Middle frontal gyrus (tissue), 1 donor: Measurements from ENCODE around the gene ILK.
A peak's percentile ranks its signal among the peaks of the same experiment; 100 is the strongest.

Source experiments
- DNase-seq: peaks from one replicate; pipeline ENCODE4 v3.0.0-alpha.2; 2015; ENCODE audit warnings: low spot score; ENCODE audit errors: extremely low spot score

ILK gene

DNA sequence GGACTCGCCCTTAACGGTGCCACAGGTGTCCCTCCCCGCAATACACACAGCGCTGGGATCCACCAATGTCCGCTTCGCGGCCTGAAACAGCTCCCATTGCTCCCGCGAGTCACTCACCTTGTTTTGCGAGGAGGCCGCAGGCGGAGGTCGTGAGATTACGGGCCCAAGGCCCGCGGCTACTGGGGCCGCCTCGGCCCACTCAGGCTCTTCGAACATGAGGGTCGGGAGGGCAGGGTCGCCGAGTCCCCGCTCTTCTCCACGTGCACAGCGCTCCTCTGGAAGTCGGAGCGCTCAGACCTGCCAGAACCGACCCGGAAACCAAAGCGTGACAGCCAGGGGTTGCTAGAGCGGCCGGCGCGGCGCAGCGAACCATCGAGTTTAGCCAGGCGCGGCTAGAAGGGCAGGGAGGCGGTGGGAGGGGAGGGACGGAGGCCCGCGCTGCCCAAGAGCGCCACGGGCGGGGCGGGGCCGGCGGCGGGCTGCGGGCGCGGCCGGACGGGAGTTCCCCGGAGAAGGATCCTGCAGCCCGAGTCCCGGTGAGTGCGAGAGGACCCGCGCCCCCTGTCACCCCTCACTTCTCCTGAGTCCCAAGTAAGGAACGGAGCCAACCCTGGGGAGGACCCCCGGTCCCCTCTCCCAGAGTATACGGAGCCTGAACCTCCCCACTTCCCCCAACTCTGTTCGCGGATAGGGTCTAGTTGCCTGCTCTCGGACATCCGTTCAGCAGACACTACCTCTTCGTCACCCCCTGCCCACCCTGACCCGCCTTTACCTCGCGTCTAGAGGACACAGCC lies at the start of gene ILK, which contains the start of gene RRP8:
Gene ILK, plus strand, starts transcription at position 488 of the 794 bp plus-strand sequence. CDS start 498 bp downstream, outside the sequence.
Gene RRP8, minus strand, starts transcription at position 330 of the 794 bp plus-strand sequence. Its CDS starts 114 bp downstream, at position 216.
- DNase-seq = peak; percentile 80

DNA sequence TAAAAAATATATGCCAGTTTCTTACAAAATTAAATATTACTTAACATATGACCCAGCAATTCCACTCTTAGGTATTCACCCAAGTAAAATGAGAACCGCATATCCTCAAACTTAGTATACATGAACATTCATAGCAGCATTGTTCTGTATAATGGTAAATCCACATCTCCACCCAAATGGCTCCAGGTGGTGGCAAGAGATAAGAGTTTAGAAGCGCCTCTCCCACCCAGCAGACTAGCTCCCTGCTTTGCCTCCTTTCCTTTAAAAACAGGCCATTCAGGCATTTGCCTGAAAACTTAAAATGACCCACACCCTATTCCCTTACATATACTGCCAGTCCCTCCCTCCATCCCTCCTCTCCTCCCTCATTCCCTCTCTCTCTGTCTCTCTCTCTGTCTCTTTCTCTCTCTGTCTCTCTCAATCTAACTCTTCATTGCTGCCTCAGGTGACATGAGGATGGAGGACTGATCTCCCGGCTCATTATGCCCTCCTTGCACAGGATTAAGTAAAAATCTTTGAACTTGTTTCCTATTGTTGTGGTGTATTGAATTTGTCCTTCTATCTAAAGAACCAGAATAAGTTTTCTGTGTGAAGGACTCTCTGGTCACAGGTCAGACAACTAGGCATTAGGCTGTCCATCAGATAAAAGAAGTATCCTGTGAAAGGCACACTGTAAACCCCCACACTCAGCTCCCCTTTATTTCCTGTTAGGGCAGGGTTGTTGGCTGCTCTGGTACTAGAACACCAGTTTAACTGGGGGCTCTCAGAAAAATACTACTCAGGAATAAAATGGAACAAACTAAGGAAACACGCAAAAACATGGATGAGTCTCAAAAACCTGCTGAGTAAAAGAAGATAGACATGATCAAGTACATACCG lies 48.5 kb upstream of the ILK start:
- DNase-seq = no peak

DNA sequence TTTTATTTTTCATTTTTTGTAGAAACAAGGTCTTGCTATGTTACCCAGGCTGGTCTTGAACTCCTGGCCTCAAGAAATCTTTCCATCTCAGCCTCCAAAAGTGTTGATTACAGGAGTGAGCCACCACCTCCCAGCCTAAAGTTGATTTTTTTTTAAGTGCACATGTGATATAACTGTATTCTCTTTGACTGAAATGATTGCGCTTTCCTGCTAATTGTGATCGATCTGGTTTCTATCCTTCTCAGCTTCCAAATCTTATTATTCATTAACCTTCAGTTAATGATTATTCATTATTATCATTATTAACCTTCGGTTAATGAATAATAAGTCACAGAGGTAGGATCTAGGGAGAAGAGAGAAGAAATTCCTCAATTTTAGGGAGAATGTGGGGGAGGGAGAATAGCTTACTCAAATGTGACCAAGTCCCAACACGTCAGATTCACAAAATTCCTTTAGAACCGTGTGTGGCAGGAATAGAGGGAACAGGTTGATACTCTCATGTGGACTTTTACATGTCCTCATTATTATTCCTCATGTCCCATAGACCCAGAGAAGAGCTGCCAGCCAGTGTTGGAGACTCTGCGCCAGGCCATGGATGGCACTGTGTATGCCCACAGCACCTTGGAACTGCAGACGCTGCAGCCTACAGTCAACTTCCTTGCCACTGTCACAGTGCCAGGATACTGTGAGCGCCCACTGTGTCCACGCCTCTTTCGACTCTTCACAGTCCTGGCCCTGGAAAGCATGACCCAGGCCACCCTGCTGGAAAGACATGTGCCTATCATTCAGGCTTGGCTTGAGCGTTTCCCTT lies 47.2 kb upstream of the ILK start:
- DNase-seq = no peak

DNA sequence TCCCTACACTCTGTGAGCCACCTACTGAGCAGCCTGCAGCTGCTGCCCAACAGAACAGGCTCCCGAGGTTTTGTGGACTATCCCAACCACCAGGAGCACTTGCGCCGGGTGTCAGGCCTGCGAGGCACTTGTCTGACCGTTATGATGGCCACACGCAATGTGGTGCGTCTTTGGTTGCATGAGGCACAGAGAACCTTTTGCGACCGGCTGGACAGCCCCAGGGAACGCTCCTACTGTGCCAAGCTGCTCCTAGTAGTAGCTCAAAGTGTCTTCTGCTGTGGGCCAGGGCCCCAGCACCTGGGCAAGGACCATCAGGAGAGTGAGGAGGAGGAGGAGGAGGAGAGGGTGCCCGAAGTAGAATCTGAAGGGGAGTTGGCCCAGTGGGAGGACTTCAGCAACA lies 46.5 kb upstream of the ILK start:
- no peak for DNase-seq

DNA sequence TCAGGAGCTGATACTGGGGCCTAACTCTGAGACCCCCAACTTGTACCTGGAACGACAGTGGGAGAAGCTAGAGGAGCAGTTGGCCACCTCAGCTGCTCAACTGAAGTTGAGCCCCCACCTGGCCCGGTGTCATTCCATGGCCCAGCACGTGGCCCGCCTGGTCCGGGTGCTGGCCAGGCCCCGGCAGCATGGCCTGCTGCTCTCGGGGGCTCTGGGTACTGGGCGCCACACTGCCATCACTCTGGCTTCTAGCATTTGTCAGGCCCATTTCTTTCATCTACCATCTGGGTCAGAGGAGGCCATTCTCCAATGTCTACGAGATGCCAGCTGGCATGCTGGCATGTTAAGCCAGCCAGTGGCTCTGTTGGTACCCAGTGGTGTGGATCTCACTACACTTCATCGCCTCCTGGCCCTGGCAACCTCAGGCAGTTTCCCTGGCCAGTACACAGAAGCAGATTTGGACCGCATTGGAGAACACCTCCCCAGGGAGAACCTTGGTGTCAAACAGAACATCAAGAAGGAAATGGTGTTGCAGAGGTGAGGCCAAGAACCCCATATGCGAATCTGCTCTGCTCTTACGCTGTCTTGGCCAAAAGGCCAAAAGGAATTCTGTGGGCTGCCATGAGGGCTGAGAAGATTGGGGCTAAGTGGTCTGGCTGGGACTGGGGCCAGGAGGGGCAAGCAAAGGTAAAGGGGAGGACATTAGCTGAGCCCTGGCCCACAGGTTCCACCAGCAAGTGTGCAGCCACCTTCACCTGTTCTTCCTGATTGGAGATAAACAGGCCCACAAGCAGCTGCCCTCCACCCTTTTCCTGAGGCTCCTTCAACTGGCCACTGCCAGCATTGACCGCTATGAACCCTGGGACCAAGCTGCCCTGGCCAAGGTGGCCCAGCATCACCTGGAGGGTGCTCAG lies 45.6 kb upstream of the ILK start:
- no peak for DNase-seq

DNA sequence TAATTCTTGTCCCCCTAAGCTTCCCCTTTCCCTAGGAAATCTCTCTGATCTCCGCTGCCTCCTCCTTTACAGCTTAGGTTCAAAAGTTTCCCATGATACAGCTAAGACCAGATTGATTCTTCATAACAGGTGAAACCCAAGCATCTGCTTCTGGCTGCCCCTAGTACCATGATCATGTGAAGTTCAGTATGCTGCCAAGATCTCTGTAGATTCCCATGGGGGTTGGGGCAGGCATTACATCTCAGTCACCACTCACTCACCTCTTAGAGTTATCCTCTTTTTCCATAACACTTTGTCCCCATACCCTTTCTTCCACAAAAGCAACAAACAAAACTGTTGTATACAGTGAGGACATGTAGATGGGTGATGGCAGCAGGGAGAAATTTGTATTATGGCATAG lies 44.2 kb upstream of the ILK start:
- DNase-seq = no peak

DNA sequence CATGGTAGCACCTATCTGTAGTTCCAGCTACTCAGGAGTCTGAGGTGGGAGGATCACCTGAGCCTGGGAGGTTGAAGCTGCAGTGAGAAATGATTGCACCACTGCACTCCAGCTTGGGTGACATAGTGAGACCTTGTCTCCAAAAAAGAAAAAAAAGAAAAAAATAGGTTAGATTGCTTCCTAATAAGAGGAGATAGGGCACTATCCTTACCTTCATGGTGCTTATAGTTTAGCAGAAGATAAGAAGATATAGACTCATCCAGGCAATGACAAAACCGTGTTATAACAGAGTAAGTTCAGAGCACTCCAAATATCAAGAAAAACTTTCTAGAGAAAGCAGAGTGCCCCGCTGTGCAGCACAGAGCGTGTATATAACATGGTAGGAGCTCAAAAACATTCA lies 42.3 kb upstream of the ILK start:
- no peak for DNase-seq

DNA sequence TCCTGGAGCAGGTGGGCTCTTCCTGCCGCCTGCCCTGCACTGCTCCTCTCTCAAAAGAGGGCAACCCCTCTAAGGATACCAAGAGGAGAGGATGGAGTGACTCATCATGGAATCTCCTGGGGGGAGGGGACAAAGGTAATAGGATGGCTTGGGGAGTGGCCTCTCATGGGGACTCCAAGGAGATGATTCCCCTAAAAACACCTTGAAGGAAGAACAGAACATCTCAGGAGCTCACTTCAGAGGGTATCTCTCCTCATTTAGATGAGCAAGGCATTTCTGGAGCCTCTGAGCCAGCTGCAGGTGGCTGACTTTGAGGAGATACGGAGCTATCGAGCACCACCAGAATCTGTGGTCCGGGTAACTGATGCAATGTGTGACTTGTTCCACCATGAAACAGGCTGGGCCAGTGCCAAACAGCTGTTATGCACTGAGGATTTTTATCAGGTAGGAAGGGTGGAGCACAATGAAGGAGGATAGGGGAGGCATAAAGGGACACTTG lies 40.4 kb upstream of the ILK start:
- DNase-seq = no peak

DNA sequence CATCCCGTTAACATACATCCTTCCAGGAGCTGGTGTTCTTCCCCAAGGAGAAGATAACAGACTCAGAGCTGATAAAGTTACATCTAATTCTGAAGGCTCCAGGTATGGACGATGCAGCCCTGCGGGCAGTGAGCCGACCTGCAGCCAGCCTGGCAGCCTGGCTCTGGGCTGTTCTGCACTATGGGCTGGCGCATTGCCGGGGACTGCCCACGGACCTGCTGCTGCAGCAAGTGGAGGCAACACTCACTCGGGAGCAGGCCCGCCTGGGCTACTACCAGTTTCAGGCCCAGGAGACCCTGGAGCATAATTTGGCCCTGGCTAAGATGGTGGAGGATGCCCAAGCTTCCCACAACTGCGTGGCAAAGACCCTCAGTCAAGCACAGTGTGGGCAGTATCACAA lies 39.9 kb upstream of the ILK start:
- no peak for DNase-seq

DNA sequence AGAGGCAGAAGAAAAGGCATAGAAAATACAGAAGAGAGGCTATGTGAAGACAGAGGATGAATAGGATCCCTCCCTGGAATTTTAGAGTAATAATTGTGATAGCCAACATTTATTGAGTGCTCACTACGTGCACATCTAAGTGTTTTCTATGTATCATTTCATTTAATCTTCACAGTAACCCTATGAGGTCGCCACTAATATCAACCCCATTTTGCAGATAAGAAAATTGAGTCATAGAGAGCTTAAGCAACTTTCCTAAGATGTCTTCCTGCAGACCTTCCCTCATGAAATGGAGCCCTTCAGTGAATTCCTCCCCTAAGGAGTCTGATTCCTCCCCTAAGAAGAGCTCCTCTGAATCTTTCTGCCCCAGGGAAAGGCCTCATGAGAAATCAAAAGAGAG lies 38.2 kb upstream of the ILK start:
- DNase-seq = no peak

DNA sequence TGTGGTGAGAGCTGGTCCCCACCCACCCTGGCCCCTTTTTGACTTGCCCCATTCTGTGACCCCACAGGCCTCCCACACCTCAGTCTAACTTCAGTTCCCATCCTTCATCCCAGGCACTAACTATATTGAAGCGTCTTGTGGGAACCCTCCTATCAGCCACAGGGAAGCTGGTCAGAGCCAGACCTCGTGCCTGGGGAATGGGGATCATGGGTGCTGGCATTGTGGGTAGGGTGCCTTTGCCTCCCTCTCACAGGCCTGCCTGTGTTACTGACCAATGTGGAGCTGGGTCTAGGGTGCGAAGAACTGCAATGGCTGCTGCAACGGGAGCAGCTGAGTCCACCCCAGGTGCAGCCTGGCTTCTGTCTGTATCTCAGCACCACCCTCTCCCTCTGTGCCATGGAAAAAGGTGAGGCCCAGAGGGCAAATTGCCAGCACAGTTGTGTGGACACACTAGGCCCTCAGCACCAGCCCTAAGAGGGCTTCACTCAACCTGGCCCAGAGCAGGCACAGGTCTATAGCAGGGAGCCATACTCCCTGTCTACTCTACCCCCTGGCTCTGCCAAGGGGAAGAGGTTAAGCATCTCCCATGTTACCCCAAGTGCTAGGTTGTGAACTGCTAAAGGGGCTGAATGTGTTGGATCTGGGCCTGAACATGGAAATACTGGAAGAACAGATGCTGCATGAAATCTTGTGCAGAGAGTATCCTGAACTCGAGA lies 37.4 kb upstream of the ILK start:
- no peak for DNase-seq

DNA sequence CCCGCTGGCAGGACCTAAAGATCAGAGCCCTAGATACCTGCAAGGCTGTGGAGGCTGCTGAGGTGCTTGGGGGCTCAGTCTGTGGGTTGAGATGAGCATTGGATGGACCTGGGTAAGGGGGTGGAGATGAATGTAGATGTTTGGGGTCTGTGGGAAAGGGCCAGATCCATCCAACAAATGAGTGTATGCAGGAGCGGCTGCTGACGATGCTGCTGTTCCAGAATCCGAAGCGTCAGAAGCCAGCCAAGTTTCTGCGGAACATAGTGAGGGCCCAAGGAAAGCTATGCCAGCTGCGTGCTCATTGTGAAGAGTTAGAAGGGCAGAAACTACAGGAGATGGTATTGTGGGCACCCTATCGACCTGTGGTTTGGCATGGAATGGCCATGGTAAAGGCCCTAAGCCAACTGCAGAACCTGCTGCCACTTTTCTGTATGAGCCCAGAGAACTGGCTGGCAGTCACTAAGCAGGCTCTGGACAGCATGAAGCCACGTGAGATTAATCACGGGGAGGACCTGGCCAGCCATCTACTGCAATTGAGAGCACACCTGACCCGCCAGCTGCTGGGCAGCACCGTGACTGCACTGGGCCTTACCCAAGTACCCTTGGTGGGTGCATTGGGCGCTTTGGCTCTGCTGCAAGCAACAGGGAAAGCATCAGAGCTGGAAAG lies 36.7 kb upstream of the ILK start:
- DNase-seq = no peak

DNA sequence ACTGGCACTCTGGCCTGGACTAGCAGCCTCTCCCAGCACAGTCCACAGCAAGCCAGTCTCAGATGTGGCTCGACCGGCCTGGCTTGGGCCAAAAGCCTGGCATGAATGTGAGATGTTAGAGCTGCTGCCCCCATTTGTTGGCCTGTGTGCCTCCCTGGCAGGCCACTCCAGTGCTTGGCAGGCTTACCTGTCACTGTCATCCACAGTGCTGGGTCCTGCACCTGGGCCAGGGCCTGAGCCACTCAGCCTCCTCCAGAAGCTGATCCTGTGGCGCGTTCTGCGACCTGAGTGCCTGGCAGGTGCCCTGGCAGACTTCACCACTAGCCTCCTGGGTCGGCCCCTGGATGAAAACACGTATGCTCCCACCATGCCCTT lies 36.2 kb upstream of the ILK start:
- no peak for DNase-seq

DNA sequence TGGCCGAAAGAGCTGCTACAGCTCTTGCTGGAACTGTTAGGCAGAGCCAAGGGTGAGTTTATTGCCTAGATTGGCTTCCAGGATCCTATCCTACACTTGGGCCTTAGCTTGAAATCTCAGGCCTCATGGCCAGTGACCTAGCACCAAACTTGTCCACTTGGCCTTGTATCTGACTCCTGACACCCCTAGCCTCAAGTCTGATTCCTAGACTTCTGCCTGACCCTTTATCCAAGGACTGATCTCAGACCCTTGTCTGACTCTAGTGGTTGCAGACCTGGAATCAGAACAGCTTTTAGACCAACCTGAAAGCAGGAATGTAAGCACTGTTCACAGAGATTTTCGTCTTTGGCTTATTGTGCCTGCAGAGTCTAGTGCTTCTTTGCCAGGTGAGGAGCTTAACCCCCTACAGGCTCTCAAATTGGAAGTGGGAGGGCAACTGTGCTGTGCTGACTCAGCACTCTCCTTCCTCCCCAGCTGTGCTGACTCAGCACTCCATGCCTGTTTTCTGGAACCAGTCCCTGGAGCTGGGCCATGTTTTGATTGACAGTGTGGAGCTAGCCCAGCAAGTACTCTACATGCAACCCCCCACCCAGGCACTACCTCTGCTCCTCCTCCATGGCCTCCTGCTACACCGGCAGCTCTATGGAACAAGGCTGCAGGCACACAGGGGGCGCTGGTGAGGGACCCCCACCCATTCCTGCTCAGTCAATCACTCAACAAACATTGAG lies 35.2 kb upstream of the ILK start:
- no peak for DNase-seq

DNA sequence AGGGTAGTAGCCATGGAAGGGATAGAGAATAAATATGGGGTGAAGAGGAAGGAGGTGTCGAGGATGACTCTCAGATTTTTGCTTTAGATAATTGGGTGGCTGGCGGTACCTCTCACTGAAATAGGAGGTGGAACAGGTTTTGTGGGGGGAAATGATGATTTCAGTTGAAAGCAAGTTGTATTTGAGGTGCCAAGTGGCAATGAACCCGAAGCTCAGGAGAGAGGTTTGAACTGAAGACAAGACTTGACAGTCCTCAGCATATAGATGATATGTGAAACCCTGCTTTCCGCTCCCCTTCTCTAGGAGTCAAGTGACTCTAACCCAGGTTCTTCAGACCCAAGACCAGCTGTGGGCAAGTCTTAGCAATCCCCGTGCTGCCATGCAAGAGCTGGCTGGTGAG lies 33.9 kb upstream of the ILK start:
- DNase-seq = no peak

DNA sequence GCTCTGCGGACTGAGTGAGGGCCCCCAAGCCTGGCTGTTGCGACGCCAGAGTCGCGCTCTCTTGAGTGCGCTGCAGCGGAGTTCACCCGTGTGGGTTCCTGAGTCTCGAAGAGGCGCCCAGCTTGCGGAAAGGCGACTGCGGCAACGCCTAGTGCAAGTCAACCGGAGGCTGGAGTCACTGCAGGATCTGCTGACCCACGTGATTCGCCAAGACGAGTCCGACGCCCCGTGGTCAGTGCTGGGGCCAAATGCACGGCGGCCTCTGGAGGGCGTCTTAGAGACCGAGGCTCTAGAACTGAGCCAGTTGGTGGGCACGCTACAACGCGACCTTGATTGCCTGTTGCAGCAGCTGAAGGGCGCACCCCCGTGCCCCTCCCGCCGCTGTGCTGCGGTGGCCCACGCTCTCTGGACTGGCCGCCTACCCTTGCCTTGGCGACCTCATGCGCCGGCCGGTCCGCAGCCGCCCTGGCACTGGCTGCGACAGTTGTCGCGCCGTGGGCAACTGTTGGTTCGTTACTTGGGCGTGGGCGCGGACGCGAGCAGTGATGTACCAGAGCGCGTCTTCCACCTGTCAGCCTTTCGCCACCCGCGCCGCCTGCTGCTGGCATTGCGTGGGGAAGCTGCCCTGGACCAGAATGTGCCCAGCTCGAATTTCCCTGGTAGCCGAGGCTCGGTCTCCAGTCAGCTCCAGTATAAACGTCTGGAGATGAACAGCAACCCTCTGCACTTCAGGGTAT lies 32.7 kb upstream of the ILK start:
- no peak for DNase-seq

DNA sequence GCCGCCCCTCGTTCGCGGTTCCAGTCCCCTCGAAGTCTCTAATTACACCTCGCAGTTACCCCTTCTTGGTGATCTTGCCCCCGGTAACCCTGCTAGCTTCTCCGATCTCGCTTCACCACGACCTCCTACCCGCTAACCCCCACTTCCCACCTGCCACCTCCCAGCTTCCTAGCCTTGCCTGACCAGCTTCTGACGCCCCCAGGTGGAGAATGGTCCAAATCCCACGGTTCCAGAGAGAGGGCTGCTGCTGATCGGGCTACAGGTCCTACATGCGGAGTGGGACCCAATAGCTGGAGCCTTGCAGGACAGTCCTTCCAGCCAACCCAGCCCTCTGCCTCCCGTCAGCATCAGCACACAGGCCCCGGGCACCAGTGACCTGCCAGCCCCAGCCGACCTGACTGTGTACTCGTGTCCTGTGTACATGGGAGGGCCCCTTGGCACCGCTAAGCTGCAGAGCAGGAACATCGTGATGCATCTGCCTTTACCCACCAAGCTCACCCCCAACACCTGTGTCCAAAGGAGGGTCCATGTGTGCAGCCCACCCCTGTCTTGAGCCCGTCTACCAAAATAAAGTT lies 32.1 kb upstream of the ILK start:
- no peak for DNase-seq

DNA sequence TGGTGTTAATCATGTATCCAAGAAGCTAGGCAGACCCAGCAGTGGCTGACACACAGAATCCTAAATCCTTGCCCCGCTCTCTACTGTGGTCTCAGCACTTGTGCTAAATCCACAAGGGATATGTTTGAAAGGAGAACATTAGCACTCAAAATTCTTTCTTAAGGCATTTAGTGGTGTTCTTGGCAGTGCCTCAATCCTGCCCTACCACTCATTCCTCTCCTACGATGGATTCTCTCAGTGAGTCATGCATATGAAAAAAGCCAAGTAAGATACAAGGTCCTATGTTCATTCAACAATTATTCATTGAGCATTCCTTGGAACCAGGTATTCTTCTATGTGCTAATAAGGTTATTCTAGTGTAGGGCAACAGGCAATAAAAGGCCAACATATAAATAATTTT lies 31.4 kb upstream of the ILK start:
- DNase-seq = no peak
